HCT116 (cell line): ENCODE data around the gene CPNE9.

Experiments used
- CTCF ChIP-seq, 3 experiments: fragments of 200-600 bp in 1 of 3; sonication (generic) in 1 of 3; IDR thresholded peaks in 2 of 3; conservative IDR thresholded peaks in 1 of 3; 2 replicates each; pipeline ENCODE4 v1.5.1; 2012 to 2017; ENCODE audit warnings: low read depth in 2 of 3, low read length in 2 of 3, antibody characterized with exemption in 1 of 3, borderline replicate concordance in 1 of 3, control low read depth in 1 of 3, mild to moderate bottlenecking in 1 of 3, mixed read lengths in 1 of 3, mixed run types in 1 of 3, moderate library complexity in 1 of 3; ENCODE audit not compliant: insufficient read depth in 1 of 3
- ZBTB33 ChIP-seq: IDR thresholded peaks from 2 replicates; pipeline ENCODE4 v1.6.1; 2011; ENCODE audit warnings: mild to moderate bottlenecking, low read length, moderate library complexity; ENCODE audit not compliant: insufficient replicate concordance; ENCODE audit errors: extremely low read depth

GRCh38 chr3:9761919-9762318 lies 58.3 kb downstream of the CPNE9 start:
- TF ChIP-seq CTCF (IDR thresholded peaks at IDR 0.05 in 2 of 3, conservative IDR thresholded peaks at IDR 0.05 in 1 of 3; ENCODE audit: borderline replicate concordance in 1 of 3, insufficient read depth in 1 of 3, low read depth in 2 of 3, low read length in 2 of 3) (no peak), ZBTB33 (no peak)
